Uterus (tissue), 2 donors: Measurements from ENCODE around the gene TNFSF9.

Experiments
- POLR2A ChIP-seq, 2 donors: fragments of 450-650 bp; IDR thresholded peaks; one replicate each; pipeline ENCODE4 v1.6.1; 2016; ENCODE audit warnings: antibody characterized with exemption in 2 of 2, mild to moderate bottlenecking in 1 of 2, moderate library complexity in 1 of 2
- TF ChIP-seq, protein P1 (sequence below), 4 experiments: fragments of 200-600 bp in 2 of 4; fragments of 450-650 bp in 2 of 4; sonication (generic) in 2 of 4; IDR thresholded peaks; one replicate each; pipeline ENCODE4 v1.5.1; 2016 to 2019; ENCODE audit warnings: antibody characterized with exemption in 4 of 4, mild to moderate bottlenecking in 2 of 4, moderate library complexity in 1 of 4

DNA sequence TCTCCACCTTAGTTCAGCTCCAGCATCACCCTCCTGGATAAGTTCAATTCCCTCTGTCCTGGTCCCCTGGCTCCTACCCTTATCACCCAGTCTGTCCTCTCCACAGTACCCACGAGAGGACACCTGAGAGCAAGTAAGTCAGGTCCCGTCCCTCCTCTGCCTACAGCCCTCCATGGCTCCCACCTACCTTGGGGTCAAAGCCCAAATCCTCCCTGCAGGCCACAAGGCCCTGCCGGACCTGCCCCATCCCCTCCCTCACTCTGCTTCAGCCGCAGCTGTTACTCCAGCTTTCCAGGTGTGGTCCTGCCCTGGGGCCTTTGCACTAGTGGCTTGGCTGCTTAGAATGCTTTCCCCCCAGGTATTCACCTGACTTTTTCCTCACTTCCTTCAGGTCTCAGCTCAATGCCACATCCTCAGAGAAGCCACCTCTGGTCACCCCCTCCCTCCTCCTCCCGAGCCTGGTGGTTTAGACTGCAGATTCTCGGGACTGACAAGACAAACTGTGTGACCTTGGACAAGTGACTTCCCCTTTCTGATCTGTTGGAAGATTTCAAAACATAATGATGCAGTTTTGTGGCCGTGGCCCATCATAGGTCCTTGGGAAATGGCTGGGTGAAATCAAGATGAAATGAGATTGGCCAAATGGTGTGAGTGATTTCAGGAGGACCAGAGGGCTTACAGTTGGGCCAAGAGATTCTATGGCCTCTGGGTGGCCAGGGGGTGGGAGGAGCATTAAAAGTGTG is 32.4 kb upstream of the TNFSF9 start:
- TF ChIP-seq, protein P1, sequence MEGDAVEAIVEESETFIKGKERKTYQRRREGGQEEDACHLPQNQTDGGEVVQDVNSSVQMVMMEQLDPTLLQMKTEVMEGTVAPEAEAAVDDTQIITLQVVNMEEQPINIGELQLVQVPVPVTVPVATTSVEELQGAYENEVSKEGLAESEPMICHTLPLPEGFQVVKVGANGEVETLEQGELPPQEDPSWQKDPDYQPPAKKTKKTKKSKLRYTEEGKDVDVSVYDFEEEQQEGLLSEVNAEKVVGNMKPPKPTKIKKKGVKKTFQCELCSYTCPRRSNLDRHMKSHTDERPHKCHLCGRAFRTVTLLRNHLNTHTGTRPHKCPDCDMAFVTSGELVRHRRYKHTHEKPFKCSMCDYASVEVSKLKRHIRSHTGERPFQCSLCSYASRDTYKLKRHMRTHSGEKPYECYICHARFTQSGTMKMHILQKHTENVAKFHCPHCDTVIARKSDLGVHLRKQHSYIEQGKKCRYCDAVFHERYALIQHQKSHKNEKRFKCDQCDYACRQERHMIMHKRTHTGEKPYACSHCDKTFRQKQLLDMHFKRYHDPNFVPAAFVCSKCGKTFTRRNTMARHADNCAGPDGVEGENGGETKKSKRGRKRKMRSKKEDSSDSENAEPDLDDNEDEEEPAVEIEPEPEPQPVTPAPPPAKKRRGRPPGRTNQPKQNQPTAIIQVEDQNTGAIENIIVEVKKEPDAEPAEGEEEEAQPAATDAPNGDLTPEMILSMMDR (IDR thresholded peaks at IDR 0.05): no peak
- no peak for TF ChIP-seq POLR2A (IDR thresholded peaks at IDR 0.05)
